OCI-LY7 (cell line): ENCODE measurements around the gene DOK4. TPM values are rescaled to one million over a fixed set of nuclear protein-coding genes. Genes with fewer than 3 reads are reported as not detected.

Experiments used
- BruUV-seq: library from RNA; stranded (reverse); fragments of 400-500 nt; replicated peaks from 2 replicates; lab custom pipeline; 2021; lab: Mats Ljungman, UMichigan
- CTCF ChIA-PET: fragments of 300-600 bp; sonication (Branson Sonifier 250); formaldehyde crosslinking; loops from one replicate; lab custom pipeline; 2022; ENCODE audit warnings: antibody characterized with exemption; ENCODE audit not compliant: unreplicated experiment; lab: Charles Lee
- POLR2A ChIA-PET: fragments of 300-600 bp; sonication (Branson Sonifier 250); formaldehyde crosslinking; loops from one replicate; lab custom pipeline; 2022; ENCODE audit warnings: antibody characterized with exemption; lab: Charles Lee
- DNase-seq: peaks from one replicate; pipeline ENCODE4 v3.0.0-alpha.2; 2015; ENCODE audit warnings: low spot score
- H2AFZ ChIP-seq: fragments of 200-600 bp; sonication (generic), shearing (Covaris generic); 2 replicates; pipeline ENCODE4 v1.6.1; 2014; ENCODE audit warnings: mild to moderate bottlenecking, antibody characterized with exemption, low read length, moderate library complexity
- H3K27ac ChIP-seq: fragments of 200-600 bp; sonication (generic); 2 replicates; pipeline ENCODE4 v1.5.1; 2014; ENCODE audit warnings: mixed run types, low read depth, mild to moderate bottlenecking, moderate library complexity, low read length, inconsistent platforms; ENCODE audit not compliant: poor library complexity, severe bottlenecking
- H3K36me3 ChIP-seq: fragments of 200-600 bp; sonication (generic); 2 replicates; pipeline ENCODE4 v1.6.1; 2014; ENCODE audit warnings: mild to moderate bottlenecking, antibody characterized with exemption, low read length, moderate library complexity, mixed read lengths; ENCODE audit not compliant: insufficient read depth
- H3K4me1 ChIP-seq: fragments of 200-600 bp; sonication (generic); 2 replicates; pipeline ENCODE4 v1.5.1; 2014; ENCODE audit warnings: mild to moderate bottlenecking, low read length; ENCODE audit not compliant: insufficient read depth, poor library complexity, severe bottlenecking
- H3K4me2 ChIP-seq: fragments of 200-600 bp; sonication (generic); 2 replicates; pipeline ENCODE4 v1.6.1; 2014; ENCODE audit warnings: mild to moderate bottlenecking, low read length
- H3K4me3 ChIP-seq: fragments of 200-600 bp; sonication (generic); 2 replicates; pipeline ENCODE4 v1.5.1; 2014; ENCODE audit warnings: mild to moderate bottlenecking, low read depth, low read length; ENCODE audit not compliant: poor library complexity, severe bottlenecking
- H3K79me2 ChIP-seq: fragments of 200-600 bp; sonication (generic); 2 replicates; pipeline ENCODE4 v1.6.1; 2016; ENCODE audit warnings: low read depth, mild to moderate bottlenecking, low read length, moderate library complexity, mixed read lengths; ENCODE audit not compliant: insufficient read depth
- H3K9me2 ChIP-seq: fragments of 200-600 bp; sonication (generic); 2 replicates; pipeline ENCODE4 v1.6.1; 2016; ENCODE audit warnings: mild to moderate bottlenecking, low read length, mixed read lengths; ENCODE audit not compliant: insufficient read depth
- H3K9me3 ChIP-seq: fragments of 200-600 bp; sonication (generic); 2 replicates; pipeline ENCODE4 v1.6.1; 2014; ENCODE audit warnings: mild to moderate bottlenecking, mixed run types, low read length, mixed read lengths
- H4K20me1 ChIP-seq: fragments of 200-600 bp; sonication (generic); 2 replicates; pipeline ENCODE4 v1.6.1; 2014; ENCODE audit warnings: mild to moderate bottlenecking, antibody characterized with exemption, low read length, moderate library complexity, mixed read lengths; ENCODE audit not compliant: insufficient read depth
- CTCF ChIP-seq: fragments of 200-600 bp; sonication (generic); conservative IDR thresholded peaks from 2 replicates; pipeline ENCODE4 v1.5.1; 2014; ENCODE audit warnings: mild to moderate bottlenecking, antibody characterized with exemption, low read length, moderate library complexity, mixed read lengths
- EZH2phosphoT487 ChIP-seq: fragments of 200-600 bp; sonication (generic); IDR thresholded peaks from 2 replicates; pipeline ENCODE4 v1.6.1; 2018; ENCODE audit warnings: low read depth, borderline replicate concordance, mild to moderate bottlenecking, mixed run types, antibody characterized with exemption, low read length, moderate library complexity, mixed read lengths
- intact Hi-C: fragments of 100-400 bp; cut with micrococcal nuclease; formaldehyde crosslinking; loops from one replicate; pipeline ENCODE4 v1.10.0; 2022; ENCODE audit not compliant: unreplicated experiment
- total RNA-seq, 2 experiments: library from RNA; depleted of rRNA in 1 of 2; stranded (reverse); fragments of >200 nt in 1 of 2; shearing (Covaris generic) in 1 of 2; gene quantifications; 2 replicates each; pipeline ENCODE4 v1.2.3, GENCODE V29; 2014 to 2022

DOK4 gene
- total RNA-seq, 2 experiments from 2014 or later: 0.09 to 1.0 TPM

DNA sequence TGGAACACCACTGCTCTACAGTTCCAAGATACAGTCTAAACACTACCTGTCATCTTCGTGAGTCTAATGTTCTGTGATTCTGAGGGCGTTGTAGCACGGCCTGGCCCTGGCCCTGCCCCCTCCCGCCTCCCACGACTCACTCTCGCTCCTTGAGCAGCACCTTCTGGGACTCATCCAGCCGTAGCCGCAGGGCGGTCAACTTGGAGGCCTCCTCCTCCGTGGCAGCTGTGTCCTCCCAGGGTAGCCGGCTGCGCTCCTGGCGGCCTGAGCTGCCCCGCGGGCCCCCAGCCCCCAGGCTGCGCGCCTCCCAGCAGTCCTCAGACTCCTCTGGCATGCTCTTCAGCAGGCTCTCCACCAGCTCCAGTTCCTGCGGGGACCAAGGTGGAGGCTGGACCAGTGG lies 39.5 kb upstream of the DOK4 start:
- Histone ChIP-seq H2AFZ (no peak overlapping the region), H3K27ac (no peak overlapping the region), H3K36me3 (no peaks in the 10 kb centered on the region), H3K9me2 (no peaks in the 10 kb centered on the region), H3K4me3 (no peak overlapping the region), H3K79me2 (no peaks in the 10 kb centered on the region), H3K9me3 (no peaks in the 10 kb centered on the region), H3K4me1 (peaks cover 48% of the 10 kb centered on the region), H3K4me2 (no peak overlapping the region), H4K20me1 (no peaks in the 10 kb centered on the region)
- no peak for TF ChIP-seq CTCF
- no peak for TF ChIP-seq EZH2phosphoT487
- no TSS peak for BruUV-seq
- ChIA-PET CTCF (interaction anchor here (0.6 kb wide), 1 partner anchor 40 kb away, joined by 3 read pairs; the partner anchor contains the start of gene DOK4), POLR2A (interaction anchor here (0.9 to 1.7 kb wide), 3 partner anchors 11 to 42 kb away, joined by 3 to 5 read pairs (median 3); partner anchors contain the start of gene CCDC102A)
- no peak for DNase-seq
- intact Hi-C loops: no loop called here

DNA sequence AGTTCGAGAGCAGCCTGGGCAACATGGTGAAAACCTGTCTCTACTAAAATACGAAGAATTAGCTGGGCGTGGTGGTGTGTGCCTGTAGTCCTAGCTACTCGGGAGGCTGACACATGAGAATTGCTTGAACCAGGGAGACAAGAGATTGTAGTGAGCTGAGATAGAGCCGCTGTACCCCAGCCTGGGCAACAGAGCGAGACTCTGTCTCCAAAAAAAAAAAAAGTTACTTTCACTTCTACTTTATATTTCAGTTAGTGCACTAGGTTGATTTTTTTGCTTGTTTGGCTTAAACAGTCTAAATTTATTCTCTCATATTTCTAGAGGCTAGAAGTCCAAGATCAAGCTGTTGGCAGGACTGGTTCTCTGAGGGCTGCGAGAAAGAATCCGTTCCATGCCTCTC lies 36.7 kb upstream of the DOK4 start:
- peaks cover 32% of the 10 kb centered on the region for H3K4me1 ChIP-seq
- H4K20me1 ChIP-seq: no peaks in the 10 kb centered on the region
- peak overlapping the region; percentile 62 for H3K4me2 ChIP-seq
- no peaks in the 10 kb centered on the region for H3K9me3 ChIP-seq
- H3K9me2 ChIP-seq: no peaks in the 10 kb centered on the region
- BruUV-seq: no TSS peak
- H3K79me2 ChIP-seq: no peaks in the 10 kb centered on the region
- H3K4me3 ChIP-seq: peak overlapping the region; percentile 18
- no peak for TF ChIP-seq EZH2phosphoT487
- TF ChIP-seq CTCF: no peak
- peak; percentile 57 for DNase-seq
- H3K36me3 ChIP-seq: no peaks in the 10 kb centered on the region
- CTCF ChIA-PET: interaction anchor here (0.6 to 1.2 kb wide), 4 partner anchors 9 to 106 kb away, joined by 3 to 4 read pairs (median 4); no protein-coding TSS in a partner anchor
- POLR2A ChIA-PET: interaction anchor here (0.6 to 2.5 kb wide), 8 partner anchors 9 to 227 kb away, joined by 3 to 14 read pairs (median 4); partner anchors contain the start of genes ADGRG5 and CCDC102A
- H3K27ac ChIP-seq: peak overlapping the region; percentile 32
- no peak overlapping the region for H2AFZ ChIP-seq
- intact Hi-C loops: no loop called here

DNA sequence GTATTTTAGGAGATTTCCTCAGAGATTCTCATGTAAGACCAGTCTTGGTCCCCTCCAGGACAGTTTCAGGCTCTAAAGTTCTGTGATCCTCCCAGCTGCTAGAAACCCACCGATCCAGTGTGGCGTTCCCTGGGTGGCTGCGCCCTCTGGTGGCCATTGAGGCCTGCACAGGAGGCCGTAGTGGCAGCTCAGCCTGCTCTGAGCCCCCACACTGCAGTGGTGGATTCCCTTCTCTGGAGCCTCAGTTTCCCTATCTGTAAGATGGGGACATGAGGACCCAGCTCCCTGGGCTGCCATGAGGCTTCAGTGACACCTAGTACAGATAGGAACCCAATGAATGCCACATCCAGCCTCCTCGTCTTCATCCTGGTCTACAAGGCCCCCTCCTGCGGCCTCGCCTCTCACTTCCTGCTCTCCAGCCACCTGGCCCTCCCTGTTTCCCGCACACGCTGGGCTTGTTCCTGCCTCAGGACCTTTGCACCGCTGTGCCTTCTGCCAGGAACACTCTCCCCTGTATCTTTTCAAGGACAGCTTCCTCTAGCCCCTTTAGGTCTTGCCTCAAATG lies 33.6 kb upstream of the DOK4 start:
- TF ChIP-seq CTCF (peak; percentile 99), EZH2phosphoT487 (no peak)
- BruUV-seq: no TSS peak
- no peak overlapping the region for H3K27ac ChIP-seq
- CTCF ChIA-PET: interaction anchor here (0.8 kb wide), 1 partner anchor 101 kb away, joined by 4 read pairs; no protein-coding TSS in a partner anchor
- no peak overlapping the region for H3K4me2 ChIP-seq
- H3K9me3 ChIP-seq: no peaks in the 10 kb centered on the region
- intact Hi-C loops: loop anchor here (1.0 to 5.0 kb wide), 3 partner anchors 43 to 220 kb away; no protein-coding TSS in a partner anchor
- H3K79me2 ChIP-seq: no peaks in the 10 kb centered on the region
- H3K4me3 ChIP-seq: no peak overlapping the region
- no peaks in the 10 kb centered on the region for H4K20me1 ChIP-seq
- H3K36me3 ChIP-seq: no peaks in the 10 kb centered on the region
- H3K4me1 ChIP-seq: peaks cover 21% of the 10 kb centered on the region
- peak; percentile 79 for DNase-seq
- POLR2A ChIA-PET: interaction anchor here (0.6 to 0.8 kb wide), 2 partner anchors 170 to 214 kb away, joined by 3 to 4 read pairs; no protein-coding TSS in a partner anchor
- no peaks in the 10 kb centered on the region for H3K9me2 ChIP-seq
- H2AFZ ChIP-seq: no peak overlapping the region
